GM12875 (cell line): Measurements from ENCODE around the gene IWS1.

Experiments
- H3K4me3 ChIP-seq: one replicate; pipeline ENCODE4 v1.5.1; 2011; ENCODE audit warnings: low read depth, low read length, control low read depth
- TF ChIP-seq, protein P1 (sequence below): IDR thresholded peaks from 2 replicates; pipeline ENCODE4 v1.5.1; 2011; ENCODE audit warnings: low read depth, mild to moderate bottlenecking, control low read depth, inconsistent platforms, low read length, moderate library complexity, borderline replicate concordance; ENCODE audit not compliant: insufficient read depth

Gene IWS1

DNA sequence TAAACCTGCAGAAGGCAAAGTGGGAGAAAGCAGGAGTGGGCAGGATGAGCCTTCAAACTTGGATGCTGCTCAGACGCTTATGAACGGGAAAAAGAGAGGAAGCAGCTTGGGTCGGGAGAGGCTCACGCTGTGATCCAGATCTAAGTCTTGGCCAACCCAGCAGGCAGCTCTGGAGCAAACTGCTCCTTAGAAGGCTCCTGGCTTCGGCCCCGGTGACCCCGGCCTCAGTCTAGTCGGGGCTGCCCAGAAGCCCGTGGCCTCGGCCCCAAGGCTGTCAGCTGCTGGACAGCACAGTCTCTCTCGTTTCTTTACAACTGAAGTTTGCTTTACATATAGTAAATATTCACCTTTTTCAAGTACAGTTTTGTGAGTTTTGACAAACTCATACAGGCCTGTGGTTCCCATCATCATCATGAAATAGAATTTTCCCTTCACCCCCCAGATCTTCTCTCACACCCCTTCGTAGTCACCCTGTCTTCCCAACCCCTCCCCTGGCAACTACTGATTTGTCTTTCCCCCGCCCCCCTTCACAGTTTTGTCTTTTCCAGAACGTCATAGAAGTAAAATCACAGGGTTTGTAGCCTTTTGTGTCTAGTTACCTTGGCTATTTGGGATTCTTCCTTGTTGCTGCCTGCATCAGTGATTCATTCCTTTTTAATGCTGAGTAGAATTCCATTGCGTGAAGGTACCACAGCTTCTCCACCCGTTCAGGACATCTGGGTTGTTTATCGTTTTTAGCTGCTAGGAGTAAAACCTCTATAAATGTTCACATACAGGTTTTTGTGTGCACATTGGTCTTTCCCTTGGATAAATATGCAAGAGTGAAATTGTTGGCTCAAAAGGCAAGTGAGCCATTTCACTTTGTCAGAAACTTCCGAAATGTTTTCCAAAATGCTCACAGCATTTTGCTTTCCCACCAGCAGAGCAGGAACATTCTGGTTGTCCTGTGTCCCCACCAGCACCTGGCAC lies 44.3 kb upstream of the IWS1 start:
- no peak overlapping the region for H3K4me3 ChIP-seq
- TF ChIP-seq, protein P1, sequence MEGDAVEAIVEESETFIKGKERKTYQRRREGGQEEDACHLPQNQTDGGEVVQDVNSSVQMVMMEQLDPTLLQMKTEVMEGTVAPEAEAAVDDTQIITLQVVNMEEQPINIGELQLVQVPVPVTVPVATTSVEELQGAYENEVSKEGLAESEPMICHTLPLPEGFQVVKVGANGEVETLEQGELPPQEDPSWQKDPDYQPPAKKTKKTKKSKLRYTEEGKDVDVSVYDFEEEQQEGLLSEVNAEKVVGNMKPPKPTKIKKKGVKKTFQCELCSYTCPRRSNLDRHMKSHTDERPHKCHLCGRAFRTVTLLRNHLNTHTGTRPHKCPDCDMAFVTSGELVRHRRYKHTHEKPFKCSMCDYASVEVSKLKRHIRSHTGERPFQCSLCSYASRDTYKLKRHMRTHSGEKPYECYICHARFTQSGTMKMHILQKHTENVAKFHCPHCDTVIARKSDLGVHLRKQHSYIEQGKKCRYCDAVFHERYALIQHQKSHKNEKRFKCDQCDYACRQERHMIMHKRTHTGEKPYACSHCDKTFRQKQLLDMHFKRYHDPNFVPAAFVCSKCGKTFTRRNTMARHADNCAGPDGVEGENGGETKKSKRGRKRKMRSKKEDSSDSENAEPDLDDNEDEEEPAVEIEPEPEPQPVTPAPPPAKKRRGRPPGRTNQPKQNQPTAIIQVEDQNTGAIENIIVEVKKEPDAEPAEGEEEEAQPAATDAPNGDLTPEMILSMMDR, result no peak

DNA sequence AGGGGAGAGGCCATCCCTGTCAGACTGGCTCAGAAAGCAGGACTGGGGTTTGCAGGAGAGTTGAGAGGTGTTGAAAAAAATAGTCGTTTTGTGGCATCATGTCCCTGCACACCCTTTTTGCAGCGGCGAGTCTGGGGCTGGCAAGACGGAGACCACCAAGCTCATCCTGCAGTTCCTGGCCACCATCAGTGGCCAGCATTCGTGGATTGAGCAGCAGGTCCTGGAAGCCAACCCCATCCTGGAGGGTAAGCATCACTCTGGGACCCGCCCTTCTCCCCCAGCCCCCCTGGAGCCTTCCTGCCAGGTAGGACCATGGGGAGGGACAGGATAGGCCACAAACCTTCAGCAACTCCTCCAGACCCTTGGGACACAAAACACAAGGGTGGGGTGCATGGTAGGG lies 43.4 kb upstream of the IWS1 start:
- TF ChIP-seq, protein P1, result no peak

DNA sequence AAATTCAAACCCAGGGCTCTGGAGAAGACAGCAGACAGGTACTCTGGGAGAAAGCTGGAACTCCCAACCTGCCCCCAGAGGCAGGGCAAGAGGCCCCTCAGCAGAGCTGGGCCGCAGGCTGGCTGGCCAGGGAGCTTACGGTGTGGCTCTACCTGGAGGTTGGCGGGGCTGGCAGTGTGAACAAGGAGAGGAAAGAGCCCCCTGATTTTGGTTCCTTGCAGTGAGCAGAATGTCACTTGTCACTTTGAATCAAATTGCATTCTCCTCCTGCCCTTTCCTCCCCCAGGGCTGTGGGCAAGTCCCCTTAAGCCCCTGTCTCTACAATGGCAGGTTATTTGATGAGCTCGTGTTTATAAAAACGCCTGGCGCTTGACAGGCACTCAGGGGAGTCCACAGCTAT lies 41.8 kb upstream of the IWS1 start:
- TF ChIP-seq, protein P1, result no peak
- H3K4me3 ChIP-seq, result no peak overlapping the region

More for the DNA sequence above, 43.4 kb upstream of the IWS1 start:
- no peak overlapping the region for H3K4me3 ChIP-seq

DNA sequence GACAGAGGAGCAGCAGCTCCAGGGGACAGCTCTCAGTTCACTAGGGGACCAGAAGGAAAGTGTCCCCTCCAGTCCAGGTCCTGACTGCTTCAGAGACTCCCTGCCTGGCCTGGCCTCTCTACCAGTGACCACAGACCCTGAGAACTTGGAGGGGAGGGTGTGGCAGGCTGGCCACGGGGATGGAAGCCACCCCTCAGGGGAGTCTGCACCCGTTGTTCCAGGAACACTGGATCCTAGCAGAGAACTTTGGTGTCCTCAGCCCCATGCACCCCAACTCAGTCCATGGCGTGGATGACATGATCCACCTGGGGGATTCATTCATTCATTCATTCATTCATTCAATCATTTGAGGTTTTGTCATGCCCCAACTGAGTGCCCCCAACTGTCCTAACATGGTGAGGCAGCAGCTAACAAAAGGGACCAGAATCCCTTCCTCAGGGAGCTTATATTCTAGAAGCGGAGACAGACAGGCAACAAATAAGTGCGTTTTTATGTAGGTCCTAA lies 41.1 kb upstream of the IWS1 start:
- TF ChIP-seq, protein P1, result no peak
- H3K4me3 ChIP-seq, result no peak overlapping the region

DNA sequence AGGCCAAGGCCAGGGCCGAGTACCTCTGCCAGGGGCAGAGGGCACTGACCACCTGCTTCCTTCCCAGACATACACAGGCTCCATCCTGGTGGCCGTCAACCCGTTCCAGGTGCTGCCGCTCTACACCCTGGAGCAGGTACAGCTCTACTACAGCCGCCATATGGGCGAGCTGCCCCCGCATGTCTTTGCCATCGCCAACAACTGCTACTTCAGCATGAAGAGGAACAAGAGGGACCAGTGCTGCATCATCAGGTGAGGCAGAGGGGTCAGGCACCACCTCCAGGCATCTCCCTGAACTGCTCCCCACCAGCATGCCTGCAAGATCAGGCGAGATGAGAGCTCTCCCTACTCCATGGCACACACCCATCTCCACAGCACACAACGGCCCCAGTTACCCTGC lies 40.3 kb upstream of the IWS1 start:
- TF ChIP-seq, protein P1, result no peak
- H3K4me3 ChIP-seq, result no peak overlapping the region

DNA sequence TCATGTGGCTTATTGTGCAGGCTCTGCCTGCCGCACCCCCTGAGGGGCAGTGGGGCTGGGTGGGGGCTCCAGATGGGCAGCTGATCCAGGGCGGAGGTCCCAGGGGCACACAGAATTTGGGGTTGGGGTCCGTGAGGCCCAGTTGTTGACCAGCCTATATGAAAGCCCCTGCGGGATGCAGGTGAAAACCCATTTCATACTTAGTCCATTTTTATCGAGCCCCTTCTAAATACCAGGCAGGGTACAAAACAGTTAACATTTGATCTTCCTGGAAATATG lies 39.8 kb upstream of the IWS1 start:
- H3K4me3 ChIP-seq, result no peak overlapping the region
- TF ChIP-seq, protein P1, result no peak

DNA sequence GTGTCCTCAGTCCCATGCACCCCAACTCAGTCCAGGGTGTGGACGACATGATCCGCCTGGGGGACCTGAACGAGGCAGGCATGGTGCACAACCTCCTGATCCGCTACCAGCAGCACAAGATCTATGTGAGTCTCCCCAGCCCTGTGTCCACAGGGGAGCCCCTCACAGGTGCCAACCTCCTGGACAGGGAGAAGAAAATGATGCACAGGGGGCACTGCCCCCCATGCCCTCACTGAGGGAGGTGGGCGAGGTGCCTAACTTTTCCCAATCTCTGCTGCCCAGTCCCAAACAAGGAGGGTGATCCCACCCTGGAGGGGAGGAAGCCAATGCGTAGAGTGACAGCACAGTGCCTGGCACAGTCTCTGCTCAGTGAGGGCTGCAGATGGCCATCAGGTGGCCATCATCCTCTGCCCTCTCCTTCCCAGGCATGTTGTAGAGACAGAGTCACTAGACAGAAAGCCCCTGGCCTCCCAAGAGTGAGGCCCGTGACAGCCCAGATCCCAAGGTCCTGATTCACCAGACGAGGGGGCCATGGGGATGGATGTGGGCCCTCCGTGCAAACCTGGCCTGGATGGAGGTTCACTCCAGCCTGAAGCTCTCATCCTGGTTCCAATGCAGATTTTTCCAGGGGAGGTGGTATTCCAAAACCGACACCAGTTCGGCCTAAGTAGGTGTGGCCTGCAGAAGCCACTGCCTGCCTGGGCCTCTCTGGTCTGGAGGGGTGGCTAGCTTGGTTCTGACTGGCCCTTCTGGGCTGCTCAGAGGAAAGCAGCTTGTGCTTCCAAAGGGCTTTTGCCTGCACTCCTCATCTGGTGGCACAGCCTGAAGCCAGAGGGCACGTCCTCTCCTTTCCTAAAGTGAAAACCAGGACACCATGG lies 39.2 kb upstream of the IWS1 start:
- H3K4me3 ChIP-seq, result no peak overlapping the region
- TF ChIP-seq, protein P1, result no peak
